ENCODE data around the gene PRKCA. TPM values are rescaled to one million over a fixed set of nuclear protein-coding genes. Genes with fewer than 3 reads are reported as not detected.
A peak's percentile ranks its signal among the peaks of the same experiment; 100 is the strongest.

Gene PRKCA
- total and polyA plus RNA-seq, 2 of the 13 experiments (the other 11 are each of a cell fraction or from before 2014, with no cell fraction given): 18.5 to 21.5 TPM

DNA sequence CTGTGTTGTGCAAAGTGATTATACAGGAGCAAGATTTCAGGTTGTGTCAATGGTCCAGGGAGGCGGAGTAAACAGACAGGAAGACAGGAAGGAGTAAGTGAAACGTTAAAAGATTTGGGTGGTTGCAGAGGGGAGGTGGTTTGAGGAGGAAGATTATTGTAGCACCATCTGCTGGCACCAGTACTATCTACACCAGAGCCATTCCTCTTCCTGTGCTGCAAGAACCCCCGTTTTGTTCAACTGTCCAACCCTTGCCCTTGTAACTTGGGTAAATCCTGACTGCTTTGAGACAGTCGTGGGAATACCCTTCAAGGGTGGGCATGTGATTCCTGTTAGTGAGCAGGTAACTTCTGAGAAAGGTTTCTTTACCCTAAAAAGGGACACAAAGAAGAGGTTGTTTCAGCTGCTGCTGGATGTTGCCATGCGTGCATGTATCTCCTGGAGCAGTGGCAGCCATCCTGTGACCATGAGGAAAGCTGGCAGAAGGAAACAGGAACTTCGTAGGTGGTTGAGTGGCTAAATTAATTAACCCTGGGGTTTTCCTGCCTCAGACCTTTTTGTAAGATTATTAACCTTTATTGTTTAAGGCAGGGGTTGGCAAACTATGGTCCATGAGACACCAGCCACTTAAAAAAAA is 124.1 kb downstream of the PRKCA start (continued):
- TF ChIP-seq, protein P1, sequence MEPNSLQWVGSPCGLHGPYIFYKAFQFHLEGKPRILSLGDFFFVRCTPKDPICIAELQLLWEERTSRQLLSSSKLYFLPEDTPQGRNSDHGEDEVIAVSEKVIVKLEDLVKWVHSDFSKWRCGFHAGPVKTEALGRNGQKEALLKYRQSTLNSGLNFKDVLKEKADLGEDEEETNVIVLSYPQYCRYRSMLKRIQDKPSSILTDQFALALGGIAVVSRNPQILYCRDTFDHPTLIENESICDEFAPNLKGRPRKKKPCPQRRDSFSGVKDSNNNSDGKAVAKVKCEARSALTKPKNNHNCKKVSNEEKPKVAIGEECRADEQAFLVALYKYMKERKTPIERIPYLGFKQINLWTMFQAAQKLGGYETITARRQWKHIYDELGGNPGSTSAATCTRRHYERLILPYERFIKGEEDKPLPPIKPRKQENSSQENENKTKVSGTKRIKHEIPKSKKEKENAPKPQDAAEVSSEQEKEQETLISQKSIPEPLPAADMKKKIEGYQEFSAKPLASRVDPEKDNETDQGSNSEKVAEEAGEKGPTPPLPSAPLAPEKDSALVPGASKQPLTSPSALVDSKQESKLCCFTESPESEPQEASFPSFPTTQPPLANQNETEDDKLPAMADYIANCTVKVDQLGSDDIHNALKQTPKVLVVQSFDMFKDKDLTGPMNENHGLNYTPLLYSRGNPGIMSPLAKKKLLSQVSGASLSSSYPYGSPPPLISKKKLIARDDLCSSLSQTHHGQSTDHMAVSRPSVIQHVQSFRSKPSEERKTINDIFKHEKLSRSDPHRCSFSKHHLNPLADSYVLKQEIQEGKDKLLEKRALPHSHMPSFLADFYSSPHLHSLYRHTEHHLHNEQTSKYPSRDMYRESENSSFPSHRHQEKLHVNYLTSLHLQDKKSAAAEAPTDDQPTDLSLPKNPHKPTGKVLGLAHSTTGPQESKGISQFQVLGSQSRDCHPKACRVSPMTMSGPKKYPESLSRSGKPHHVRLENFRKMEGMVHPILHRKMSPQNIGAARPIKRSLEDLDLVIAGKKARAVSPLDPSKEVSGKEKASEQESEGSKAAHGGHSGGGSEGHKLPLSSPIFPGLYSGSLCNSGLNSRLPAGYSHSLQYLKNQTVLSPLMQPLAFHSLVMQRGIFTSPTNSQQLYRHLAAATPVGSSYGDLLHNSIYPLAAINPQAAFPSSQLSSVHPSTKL (CRISPR knock-in tag; IDR thresholded peaks at IDR 0.05): peak; percentile 39; the same call in 1 of the 2 replicates
- TF ChIP-seq, protein P2, sequence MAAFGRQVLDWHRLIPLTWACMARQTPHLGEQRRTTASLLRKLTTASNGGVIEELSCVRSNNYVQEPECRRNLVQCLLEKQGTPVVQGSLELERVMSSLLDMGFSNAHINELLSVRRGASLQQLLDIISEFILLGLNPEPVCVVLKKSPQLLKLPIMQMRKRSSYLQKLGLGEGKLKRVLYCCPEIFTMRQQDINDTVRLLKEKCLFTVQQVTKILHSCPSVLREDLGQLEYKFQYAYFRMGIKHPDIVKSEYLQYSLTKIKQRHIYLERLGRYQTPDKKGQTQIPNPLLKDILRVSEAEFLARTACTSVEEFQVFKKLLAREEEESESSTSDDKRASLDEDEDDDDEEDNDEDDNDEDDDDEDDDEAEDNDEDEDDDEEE (CRISPR knock-in tag; IDR thresholded peaks at IDR 0.05): 0 out of 2 replicates have a peak, but pooled peaks have one; percentile 17
- 0 out of 2 replicates have a peak, but pooled peaks have one; percentile 22 for TF ChIP-seq ZSCAN31 (CRISPR knock-in tag; IDR thresholded peaks at IDR 0.05; ENCODE audit: low read depth)
- TF ChIP-seq FOSL1 (CRISPR knock-in tag; IDR thresholded peaks at IDR 0.05; ENCODE audit: borderline replicate concordance): no peak
- TF ChIP-seq MIER3 (CRISPR knock-in tag; IDR thresholded peaks at IDR 0.05; ENCODE audit: borderline replicate concordance): no peak
- TF ChIP-seq EHMT2 (IDR thresholded peaks at IDR 0.05; ENCODE audit: borderline replicate concordance, low read depth, low read length): no peak
- no peak for TF ChIP-seq AKAP8 (CRISPR knock-in tag; IDR thresholded peaks at IDR 0.05)
- TF ChIP-seq, protein P3, sequence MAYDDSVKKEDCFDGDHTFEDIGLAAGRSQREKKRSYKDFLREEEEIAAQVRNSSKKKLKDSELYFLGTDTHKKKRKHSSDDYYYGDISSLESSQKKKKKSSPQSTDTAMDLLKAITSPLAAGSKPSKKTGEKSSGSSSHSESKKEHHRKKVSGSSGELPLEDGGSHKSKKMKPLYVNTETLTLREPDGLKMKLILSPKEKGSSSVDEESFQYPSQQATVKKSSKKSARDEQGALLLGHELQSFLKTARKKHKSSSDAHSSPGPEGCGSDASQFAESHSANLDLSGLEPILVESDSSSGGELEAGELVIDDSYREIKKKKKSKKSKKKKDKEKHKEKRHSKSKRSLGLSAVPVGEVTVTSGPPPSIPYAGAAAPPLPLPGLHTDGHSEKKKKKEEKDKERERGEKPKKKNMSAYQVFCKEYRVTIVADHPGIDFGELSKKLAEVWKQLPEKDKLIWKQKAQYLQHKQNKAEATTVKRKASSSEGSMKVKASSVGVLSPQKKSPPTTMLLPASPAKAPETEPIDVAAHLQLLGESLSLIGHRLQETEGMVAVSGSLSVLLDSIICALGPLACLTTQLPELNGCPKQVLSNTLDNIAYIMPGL (CRISPR knock-in tag; IDR thresholded peaks at IDR 0.05; ENCODE audit: borderline replicate concordance in 1 of 2, low read depth in 1 of 2): peak in 1 of 2 experiments; percentile 79; a peak in 2 of 4 replicates
- TF ChIP-seq KAT8 (CRISPR knock-in tag; IDR thresholded peaks at IDR 0.05): peak; percentile 28; the same call in 1 of the 2 replicates
- peak; percentile 27; the same call in 1 of the 2 replicates for TF ChIP-seq FOSL2 (CRISPR knock-in tag; IDR thresholded peaks at IDR 0.05)
- peak; percentile 59; the same call in 1 of the 2 replicates for TF ChIP-seq ELF3 (CRISPR knock-in tag; IDR thresholded peaks at IDR 0.05)
- TF ChIP-seq, protein P4, sequence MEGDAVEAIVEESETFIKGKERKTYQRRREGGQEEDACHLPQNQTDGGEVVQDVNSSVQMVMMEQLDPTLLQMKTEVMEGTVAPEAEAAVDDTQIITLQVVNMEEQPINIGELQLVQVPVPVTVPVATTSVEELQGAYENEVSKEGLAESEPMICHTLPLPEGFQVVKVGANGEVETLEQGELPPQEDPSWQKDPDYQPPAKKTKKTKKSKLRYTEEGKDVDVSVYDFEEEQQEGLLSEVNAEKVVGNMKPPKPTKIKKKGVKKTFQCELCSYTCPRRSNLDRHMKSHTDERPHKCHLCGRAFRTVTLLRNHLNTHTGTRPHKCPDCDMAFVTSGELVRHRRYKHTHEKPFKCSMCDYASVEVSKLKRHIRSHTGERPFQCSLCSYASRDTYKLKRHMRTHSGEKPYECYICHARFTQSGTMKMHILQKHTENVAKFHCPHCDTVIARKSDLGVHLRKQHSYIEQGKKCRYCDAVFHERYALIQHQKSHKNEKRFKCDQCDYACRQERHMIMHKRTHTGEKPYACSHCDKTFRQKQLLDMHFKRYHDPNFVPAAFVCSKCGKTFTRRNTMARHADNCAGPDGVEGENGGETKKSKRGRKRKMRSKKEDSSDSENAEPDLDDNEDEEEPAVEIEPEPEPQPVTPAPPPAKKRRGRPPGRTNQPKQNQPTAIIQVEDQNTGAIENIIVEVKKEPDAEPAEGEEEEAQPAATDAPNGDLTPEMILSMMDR (CRISPR knock-in tag; IDR thresholded peaks at IDR 0.05): peak; percentile 83
- no peak for TF ChIP-seq MTA1 (CRISPR knock-in tag; IDR thresholded peaks at IDR 0.05; ENCODE audit: borderline replicate concordance)
- TF ChIP-seq MAZ (IDR thresholded peaks at IDR 0.05; ENCODE audit: borderline replicate concordance, low read depth, low read length): no peak
- 0 out of 2 replicates have a peak, but pooled peaks have one; percentile 45 for TF ChIP-seq MAZ (CRISPR knock-in tag; IDR thresholded peaks at IDR 0.05; ENCODE audit: low read depth)
- TF ChIP-seq, protein P5, sequence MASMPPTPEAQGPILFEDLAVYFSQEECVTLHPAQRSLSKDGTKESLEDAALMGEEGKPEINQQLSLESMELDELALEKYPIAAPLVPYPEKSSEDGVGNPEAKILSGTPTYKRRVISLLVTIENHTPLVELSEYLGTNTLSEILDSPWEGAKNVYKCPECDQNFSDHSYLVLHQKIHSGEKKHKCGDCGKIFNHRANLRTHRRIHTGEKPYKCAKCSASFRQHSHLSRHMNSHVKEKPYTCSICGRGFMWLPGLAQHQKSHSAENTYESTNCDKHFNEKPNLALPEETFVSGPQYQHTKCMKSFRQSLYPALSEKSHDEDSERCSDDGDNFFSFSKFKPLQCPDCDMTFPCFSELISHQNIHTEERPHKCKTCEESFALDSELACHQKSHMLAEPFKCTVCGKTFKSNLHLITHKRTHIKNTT (CRISPR knock-in tag; IDR thresholded peaks at IDR 0.05): no peak
- TF ChIP-seq, protein P6, sequence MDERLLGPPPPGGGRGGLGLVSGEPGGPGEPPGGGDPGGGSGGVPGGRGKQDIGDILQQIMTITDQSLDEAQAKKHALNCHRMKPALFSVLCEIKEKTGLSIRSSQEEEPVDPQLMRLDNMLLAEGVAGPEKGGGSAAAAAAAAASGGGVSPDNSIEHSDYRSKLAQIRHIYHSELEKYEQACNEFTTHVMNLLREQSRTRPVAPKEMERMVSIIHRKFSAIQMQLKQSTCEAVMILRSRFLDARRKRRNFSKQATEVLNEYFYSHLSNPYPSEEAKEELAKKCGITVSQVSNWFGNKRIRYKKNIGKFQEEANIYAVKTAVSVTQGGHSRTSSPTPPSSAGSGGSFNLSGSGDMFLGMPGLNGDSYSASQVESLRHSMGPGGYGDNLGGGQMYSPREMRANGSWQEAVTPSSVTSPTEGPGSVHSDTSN (CRISPR knock-in tag; IDR thresholded peaks at IDR 0.05): no peak

Measured in HepG2 (cell line).